HG03378 (cell line): Measurements from ENCODE around the gene RAB4B.
"Not testable (repeated sequence)": the region's sequence is repeated elsewhere in the genome, so short reads cannot be mapped to it uniquely, and the experiment has no call there.

Source experiments
- ATAC-seq: cut with Tn5 transposase; IDR thresholded peaks from one replicate; pipeline ENCODE4 v1.9.1; 2021; ENCODE audit warnings: mild to moderate bottlenecking, moderate library complexity; ENCODE audit not compliant: unreplicated experiment

Gene RAB4B

GRCh38 chr19:40750874-40751537, 27.0 kb upstream of the RAB4B start, which contains the start of gene SNRPA:
Gene SNRPA, plus strand, starts transcription at chr19:40751203. Its CDS starts 206 bp downstream, at chr19:40751409.
- ATAC-seq, result peak; percentile 52

- no peak for ATAC-seq
Measured at GRCh38 chr19:40752257-40752781, 25.7 kb upstream of the RAB4B start.

GRCh38 chr19:40754611-40755247, 23.3 kb upstream of the RAB4B start:
- no peak for ATAC-seq

- ATAC-seq, result no peak
Measured at GRCh38 chr19:40755248-40755624, 22.8 kb upstream of the RAB4B start.

GRCh38 chr19:40755791-40756190, 22.3 kb upstream of the RAB4B start:
- ATAC-seq, result no peak

- ATAC-seq, result no peak
Measured at GRCh38 chr19:40756502-40757110, 21.4 kb upstream of the RAB4B start.

GRCh38 chr19:40758491-40758890, 19.6 kb upstream of the RAB4B start:
- ATAC-seq, result no peak

GRCh38 chr19:40759352-40759751, 18.7 kb upstream of the RAB4B start:
- no peak for ATAC-seq

- ATAC-seq, result no peak
Measured at GRCh38 chr19:40762754-40763470, 15.1 kb upstream of the RAB4B start.

GRCh38 chr19:40763526-40763925, 14.5 kb upstream of the RAB4B start:
- ATAC-seq, result no peak

- no peak for ATAC-seq
Measured at GRCh38 chr19:40763963-40764362, 14.1 kb upstream of the RAB4B start.

GRCh38 chr19:40766385-40766784, 11.7 kb upstream of the RAB4B start:
- not testable (repeated sequence) for ATAC-seq

- no peak for ATAC-seq
Measured at GRCh38 chr19:40768869-40769268, 9.2 kb upstream of the RAB4B start.

GRCh38 chr19:40771101-40771862, 6.8 kb upstream of the RAB4B start:
- ATAC-seq, result not testable (repeated sequence)

- no peak for ATAC-seq
Measured at GRCh38 chr19:40774916-40775631, 3.0 kb upstream of the RAB4B start, which contains the start of gene MIA. Gene MIA, plus strand, starts transcription at chr19:40775521. Its CDS starts 22 bp downstream, at chr19:40775543.

- no peak for ATAC-seq
Measured at GRCh38 chr19:40775632-40776022, 2.4 kb upstream of the RAB4B start.

GRCh38 chr19:40776364-40776763, 1.7 kb upstream of the RAB4B start:
- no peak for ATAC-seq

GRCh38 chr19:40776932-40777644, 959 bp upstream of the RAB4B start:
- peak; percentile 53 for ATAC-seq

GRCh38 chr19:40777645-40777936, 456 bp upstream of the RAB4B start:
- no peak for ATAC-seq
